Upper lobe of right lung (tissue), 1 donor: Measurements from ENCODE around the gene MAP2K7. TPM values are rescaled to one million over a fixed set of nuclear protein-coding genes. Genes with fewer than 3 reads are reported as not detected.
"Not testable (repeated sequence)": the region's sequence is repeated elsewhere in the genome, so short reads cannot be mapped to it uniquely, and the experiment has no call there.

ENCODE experiments used
- ATAC-seq: fragments of 200-7000 bp; cut with Tn5 transposase; one replicate; pipeline ENCODE4 v1.9.1; 2020; ENCODE audit warnings: mild to moderate bottlenecking, moderate library complexity
- DNase-seq: peaks from one replicate; pipeline ENCODE4 v3.0.0-alpha.2; 2020
- H3K27ac ChIP-seq: fragments of 200-600 bp; one replicate; pipeline ENCODE4 v1.8.0; 2022
- H3K27me3 ChIP-seq: fragments of 200-600 bp; one replicate; pipeline ENCODE4 v1.8.0; 2022; ENCODE audit warnings: mild to moderate bottlenecking
- H3K36me3 ChIP-seq: fragments of 200-600 bp; one replicate; pipeline ENCODE4 v1.8.0; 2022
- H3K4me1 ChIP-seq: fragments of 200-600 bp; one replicate; pipeline ENCODE4 v1.8.0; 2022
- H3K4me3 ChIP-seq: fragments of 200-600 bp; one replicate; pipeline ENCODE4 v1.8.0; 2022; ENCODE audit warnings: mild to moderate bottlenecking
- H3K9me3 ChIP-seq: fragments of 200-600 bp; one replicate; pipeline ENCODE4 v1.8.0; 2022
- CTCF ChIP-seq: fragments of 200-600 bp; IDR thresholded peaks from one replicate; pipeline ENCODE4 v1.8.0; 2022; ENCODE audit warnings: antibody characterized with exemption
- intact Hi-C: fragments of 100-400 bp; cut with DNase I; formaldehyde crosslinking; loops from one replicate; pipeline ENCODE4 v1.11.0; 2022
- total RNA-seq: library from RNA; stranded (reverse); fragmentation: NEBNext Ultra II Directional; extraction: Animal tissue kit (Norgen Biotek cat#: 25700); gene quantifications from one replicate; pipeline ENCODE4 v1.2.1, GENCODE V29; 2021
- donor health status: DM: no; HTN: yes; CAD: no; lungs with severe emphysema.

MAP2K7 gene
- total RNA-seq, 1 donor from 2014 or later, result 36.4 TPM

GRCh38 chr19:7916103-7916954 lies 12.7 kb downstream of the MAP2K7 start:
- Histone ChIP-seq H3K4me3 (peak overlapping the region; percentile 43), H3K27me3 (peaks cover 28% of the 10 kb centered on the region), H3K9me3 (no peaks in the 10 kb centered on the region), H3K36me3 (peaks cover 18% of the 10 kb centered on the region), H3K27ac (no peak overlapping the region), H3K4me1 (peaks cover 25% of the 10 kb centered on the region)
- intact Hi-C loops, result no loop called here
- ATAC-seq (no peak), DNase-seq (peak; percentile 68)
- no peak for TF ChIP-seq CTCF

- DNase-seq (no peak), ATAC-seq (no peak)
- peaks cover 31% of the 10 kb centered on the region for H3K4me1 ChIP-seq
- peaks cover 13% of the 10 kb centered on the region for H3K36me3 ChIP-seq
- intact Hi-C loops, result no loop called here
- H3K27me3 ChIP-seq, result peaks cover 28% of the 10 kb centered on the region
- peak overlapping the region; percentile 43 for H3K4me3 ChIP-seq
- no peak for TF ChIP-seq CTCF
- H3K27ac ChIP-seq, result peak overlapping the region; percentile 30
- H3K9me3 ChIP-seq, result no peaks in the 10 kb centered on the region
Observed at GRCh38 chr19:7916955-7917266, 13.2 kb downstream of the MAP2K7 start.

- ATAC-seq (no peak), DNase-seq (peak; percentile 80)
- intact Hi-C loops, result no loop called here
- peak overlapping the region; percentile 43 for H3K4me3 ChIP-seq
- no peaks in the 10 kb centered on the region for H3K9me3 ChIP-seq
- peaks cover 13% of the 10 kb centered on the region for H3K36me3 ChIP-seq
- peak; percentile 64 for TF ChIP-seq CTCF
- H3K27me3 ChIP-seq, result peaks cover 28% of the 10 kb centered on the region
- peak overlapping the region; percentile 30 for H3K27ac ChIP-seq
- peaks cover 35% of the 10 kb centered on the region for H3K4me1 ChIP-seq
Observed at GRCh38 chr19:7917267-7918061, 13.8 kb downstream of the MAP2K7 start.

- peaks cover 13% of the 10 kb centered on the region for H3K36me3 ChIP-seq
- peaks cover 36% of the 10 kb centered on the region for H3K4me1 ChIP-seq
- intact Hi-C loops, H3K27ac ChIP-seq, H3K9me3 ChIP-seq, DNase-seq, ATAC-seq: not testable (repeated sequence)
- H3K4me3 ChIP-seq, result peak overlapping the region; percentile 43
- peaks cover 28% of the 10 kb centered on the region for H3K27me3 ChIP-seq
Observed at GRCh38 chr19:7918062-7918614, 14.5 kb downstream of the MAP2K7 start.

- H3K4me3 ChIP-seq, result no peak overlapping the region
- no peak for DNase-seq
- no peak for ATAC-seq
Observed at GRCh38 chr19:7918615-7919421, 15.1 kb downstream of the MAP2K7 start.

More at GRCh38 chr19:7918615-7919421, 15.1 kb downstream of the MAP2K7 start:
- Histone ChIP-seq H3K27me3 (peaks cover 28% of the 10 kb centered on the region), H3K27ac (no peak overlapping the region), H3K36me3 (peaks cover 13% of the 10 kb centered on the region), H3K4me1 (peaks cover 36% of the 10 kb centered on the region), H3K9me3 (no peaks in the 10 kb centered on the region)
- TF ChIP-seq CTCF, result no peak
- intact Hi-C loops, result no loop called here
